ENCODE measurements around the gene TMEM86B. TPM values are rescaled to one million over a fixed set of nuclear protein-coding genes. Genes with fewer than 3 reads are reported as not detected.

The TMEM86B gene
- total and polyA plus RNA-seq, 8 donors: 1.0 to 27.3 (median 1.6) TPM

- no peak for TF ChIP-seq CTCF (IDR thresholded peaks at IDR 0.05)
- no peak overlapping the region for H3K27ac ChIP-seq
- ATAC-seq (no peak), DNase-seq (no peak), FAIRE-seq (no peak)
- no peak overlapping the region for H3K4me3 ChIP-seq
- no peaks in the 10 kb centered on the region for H3K9me3 ChIP-seq
- H3K27me3 ChIP-seq: no peaks in the 10 kb centered on the region
- H3K36me3 ChIP-seq: no peaks in the 10 kb centered on the region
- peaks cover 4 to 9% (median 7%) of the 10 kb centered on the region in 3 donors for H3K4me1 ChIP-seq
- intact Hi-C loops (cut with DNase I): no loop called here
- 88 to 89% methylated on average over 13 of the region's 13 CpGs for WGBS, 2 donors
Observed at GRCh38 chr19:55261671-55262126, 33.1 kb upstream of the TMEM86B start.

- Histone ChIP-seq H3K4me1 (peaks cover 7 to 25% (median 8%) of the 10 kb centered on the region in 3 donors), H3K36me3 (no peaks in the 10 kb centered on the region), H3K27ac (peak overlapping the region; percentile 53 to 90 (median 74)), H3K9me3 (no peaks in the 10 kb centered on the region), H3K4me3 (peak overlapping the region in 3 of 4 donors; percentile 13 to 99 (median 90)), H3K27me3 (no peaks in the 10 kb centered on the region)
- intact Hi-C loops (cut with DNase I): no loop called here
- FAIRE-seq (no peak), DNase-seq (peak in 4 of 6 donors; percentile 33 to 57 (median 41)), ATAC-seq (no peak)
- WGBS, 2 donors: 45 to 46% methylated on average over 29 of the region's 29 CpGs
- TF ChIP-seq CTCF (IDR thresholded peaks at IDR 0.05): no peak
Observed at GRCh38 chr19:55259540-55260210, 31.1 kb upstream of the TMEM86B start.

GRCh38 chr19:55258828-55259539, 30.4 kb upstream of the TMEM86B start, which contains the start of gene PPP6R1:
PPP6R1 (minus strand) TSS chr19:55259017; CDS start chr19:55247103, 11,914 bp downstream.
- Histone ChIP-seq H3K27ac (peak within 1 kb of the TSS; percentile 53 to 90 (median 77)), H3K36me3 (no peaks in the 10 kb centered on the region), H3K9me3 (no peaks in the 10 kb centered on the region), H3K4me3 (peak within 1 kb of the TSS; percentile 55 to 99 (median 93)), H3K27me3 (no peaks in the 10 kb centered on the region), H3K4me1 (peaks cover 7 to 26% (median 8%) of the 10 kb centered on the region in 3 donors)
- FAIRE-seq: peak; percentile 70
- TF ChIP-seq CTCF (IDR thresholded peaks at IDR 0.05): no peak
- peak; percentile 96 to 100 (median 99) for DNase-seq
- intact Hi-C loops (cut with DNase I): no loop called here
- peak; percentile 90 to 96 (median 94) for ATAC-seq
- 0 to 1% methylated on average over 58 to 76 of the region's 76 CpGs for WGBS, 2 donors

GRCh38 chr19:55258476-55258827, 29.9 kb upstream of the TMEM86B start:
- TF ChIP-seq CTCF (IDR thresholded peaks at IDR 0.05): no peak
- H3K4me1 ChIP-seq: peaks cover 7 to 26% (median 8%) of the 10 kb centered on the region in 3 donors
- FAIRE-seq: no peak
- WGBS, 2 donors: 0% methylated on average over 40 to 53 of the region's 53 CpGs
- peak overlapping the region; percentile 44 to 90 (median 77) for H3K27ac ChIP-seq
- peak; percentile 4 to 13 (median 12) for ATAC-seq
- H3K27me3 ChIP-seq: no peaks in the 10 kb centered on the region
- no peaks in the 10 kb centered on the region for H3K36me3 ChIP-seq
- DNase-seq: peak in 3 of 6 donors; percentile 59 to 75 (median 72)
- peak overlapping the region; percentile 55 to 99 (median 93) for H3K4me3 ChIP-seq
- no peaks in the 10 kb centered on the region for H3K9me3 ChIP-seq
- intact Hi-C loops (cut with DNase I): no loop called here
